Measurements from ENCODE around the gene MPDZ. TPM values are rescaled to one million over a fixed set of nuclear protein-coding genes. Genes with fewer than 3 reads are reported as not detected.

The MPDZ gene
- total RNA-seq, 6 experiments from 2014 or later, result 25.2 to 27.5 (median 26.9) TPM

GRCh38 chr9:13090628-13091027, 188.9 kb downstream of the MPDZ start:
- Mint-ChIP-seq H3K27ac (no peak overlapping the region), H3K4me3 (no peak overlapping the region), H3K9me3 (no peaks in the 10 kb centered on the region), H3K36me3 (ENCODE audit: low read depth) (no peaks in the 10 kb centered on the region), H3K27me3 (ENCODE audit: insufficient read depth) (peaks cover 7% of the 10 kb centered on the region), H3K4me1 (ENCODE audit: low read depth) (peaks cover 13% of the 10 kb centered on the region)
- DNase-seq, result no peak
- TF ChIP-seq CTCF (IDR thresholded peaks at IDR 0.05), result no peak

- Mint-ChIP-seq H3K9me3 (no peaks in the 10 kb centered on the region), H3K27me3 (ENCODE audit: insufficient read depth) (peaks cover 8% of the 10 kb centered on the region), H3K36me3 (ENCODE audit: low read depth) (no peaks in the 10 kb centered on the region), H3K4me1 (ENCODE audit: low read depth) (peaks cover 13% of the 10 kb centered on the region), H3K4me3 (no peak overlapping the region), H3K27ac (no peak overlapping the region)
- no peak for TF ChIP-seq CTCF (IDR thresholded peaks at IDR 0.05)
- DNase-seq, result no peak
Observed at GRCh38 chr9:13089666-13090065, 189.8 kb downstream of the MPDZ start.

GRCh38 chr9:13088720-13089427, 190.6 kb downstream of the MPDZ start:
- peak; percentile 94 for TF ChIP-seq CTCF (IDR thresholded peaks at IDR 0.05)
- H3K27ac Mint-ChIP-seq, result no peak overlapping the region
- H3K27me3 Mint-ChIP-seq (ENCODE audit: insufficient read depth), result peaks cover 6% of the 10 kb centered on the region
- DNase-seq, result peak; percentile 24
- peaks cover 21% of the 10 kb centered on the region for H3K4me1 Mint-ChIP-seq (ENCODE audit: low read depth)
- H3K4me3 Mint-ChIP-seq, result peak overlapping the region; percentile 73
- no peaks in the 10 kb centered on the region for H3K9me3 Mint-ChIP-seq
- no peaks in the 10 kb centered on the region for H3K36me3 Mint-ChIP-seq (ENCODE audit: low read depth)

GRCh38 chr9:13083963-13084528, 195.4 kb downstream of the MPDZ start:
- Mint-ChIP-seq H3K9me3 (no peaks in the 10 kb centered on the region), H3K36me3 (ENCODE audit: low read depth) (no peaks in the 10 kb centered on the region), H3K27ac (no peak overlapping the region; the same call in 1 of the 2 replicates), H3K27me3 (ENCODE audit: insufficient read depth) (peaks cover 2% of the 10 kb centered on the region), H3K4me1 (ENCODE audit: low read depth) (peaks cover 29% of the 10 kb centered on the region), H3K4me3 (no peak overlapping the region)
- peak; percentile 54 for DNase-seq
- no peak for TF ChIP-seq CTCF (IDR thresholded peaks at IDR 0.05)

- no peak for DNase-seq
- Mint-ChIP-seq H3K27ac (no peak overlapping the region), H3K36me3 (ENCODE audit: low read depth) (no peaks in the 10 kb centered on the region), H3K4me1 (ENCODE audit: low read depth) (peaks cover 22% of the 10 kb centered on the region), H3K27me3 (ENCODE audit: insufficient read depth) (peaks cover 2% of the 10 kb centered on the region), H3K4me3 (no peak overlapping the region), H3K9me3 (no peaks in the 10 kb centered on the region)
- no peak for TF ChIP-seq CTCF (IDR thresholded peaks at IDR 0.05)
Observed at GRCh38 chr9:13083366-13083765, 196.1 kb downstream of the MPDZ start.

All from HFFc6 (cell line).